NCI-H2029 treated with DMSO at 0.1 percent for 48 hours (cell line): ENCODE measurements around the gene METAP1D.

Experiments
- DNase-seq: peaks from one replicate; lab custom pipeline; 2025; lab: John Stamatoyannopoulos, UW

METAP1D gene

GRCh38 chr2:172091761-172092566 is 92.2 kb downstream of the METAP1D start:
- DNase-seq, result no peak

- no peak for DNase-seq
These were observed 93.1 kb downstream of the METAP1D start for GRCh38 chr2:172092716-172093415.

GRCh38 chr2:172093416-172094293 is 93.9 kb downstream of the METAP1D start:
- no peak for DNase-seq

GRCh38 chr2:172094294-172095145 is 94.8 kb downstream of the METAP1D start:
- DNase-seq, result no peak

- DNase-seq, result no peak
These were observed 95.6 kb downstream of the METAP1D start for GRCh38 chr2:172095146-172095904.

GRCh38 chr2:172095905-172096625 is 96.3 kb downstream of the METAP1D start:
- DNase-seq, result no peak

GRCh38 chr2:172096626-172097547 is 97.1 kb downstream of the METAP1D start:
- DNase-seq, result no peak

- no peak for DNase-seq
These were observed 97.9 kb downstream of the METAP1D start for GRCh38 chr2:172097557-172098131.

- no peak for DNase-seq
These were observed 98.5 kb downstream of the METAP1D start for GRCh38 chr2:172098287-172098649.

GRCh38 chr2:172098650-172099471 is 99.1 kb downstream of the METAP1D start:
- no peak for DNase-seq

- no peak for DNase-seq
These were observed 99.8 kb downstream of the METAP1D start for GRCh38 chr2:172099472-172100079.

- DNase-seq, result no peak
These were observed 100.6 kb downstream of the METAP1D start for GRCh38 chr2:172100080-172100934.

GRCh38 chr2:172100935-172101820 is 101.4 kb downstream of the METAP1D start:
- DNase-seq, result no peak

- DNase-seq, result no peak
These were observed 102.2 kb downstream of the METAP1D start for GRCh38 chr2:172101821-172102390.
